SU-DHL-6 (cell line): ENCODE measurements around the gene CAPG.
"Not testable (repeated sequence)": the region's sequence is repeated elsewhere in the genome, so short reads cannot be mapped to it uniquely, and the experiment has no call there.

ENCODE experiments used
- H2AFZ ChIP-seq: fragments of 200-600 bp; sonication (generic); 2 replicates; pipeline ENCODE4 v1.6.1; 2014; ENCODE audit warnings: low read depth, mild to moderate bottlenecking, moderate library complexity, mixed read lengths, antibody characterized with exemption, low read length; ENCODE audit not compliant: severe bottlenecking
- H3F3A ChIP-seq: fragments of 200-600 bp; shearing (Covaris generic); 2 replicates; pipeline ENCODE4 v1.6.0; 2016; ENCODE audit warnings: antibody characterized with exemption, mild to moderate bottlenecking; ENCODE audit not compliant: insufficient read depth
- H3K27ac ChIP-seq: fragments of 200-600 bp; sonication (generic); 2 replicates; pipeline ENCODE4 v1.5.1; 2016; ENCODE audit warnings: low read depth, mild to moderate bottlenecking, low read length, moderate library complexity, mixed read lengths
- H3K27me3 ChIP-seq: fragments of 200-600 bp; sonication (generic), shearing (Covaris generic); 2 replicates; pipeline ENCODE4 v1.6.0; 2014; ENCODE audit warnings: mild to moderate bottlenecking, low read length
- H3K36me3 ChIP-seq: fragments of 200-600 bp; sonication (generic); 2 replicates; pipeline ENCODE4 v1.6.1; 2014; ENCODE audit warnings: mild to moderate bottlenecking, low read length, mixed read lengths
- H3K4me2 ChIP-seq: fragments of 300-600, 200-600 bp; shearing (Covaris generic), sonication (generic); 2 replicates; pipeline ENCODE4 v1.6.0; 2014; ENCODE audit warnings: low read length, low read depth, mild to moderate bottlenecking; ENCODE audit not compliant: poor library complexity, severe bottlenecking
- H3K4me3 ChIP-seq: fragments of 200-600 bp; sonication (generic); 2 replicates; pipeline ENCODE4 v1.5.1; 2014; ENCODE audit warnings: antibody characterized with exemption, low read length, mild to moderate bottlenecking, mixed read lengths; ENCODE audit not compliant: insufficient read depth, poor library complexity, severe bottlenecking
- H3K79me2 ChIP-seq: fragments of 200-600 bp; sonication (generic); 2 replicates; pipeline ENCODE4 v1.6.1; 2014; ENCODE audit warnings: mild to moderate bottlenecking, low read length, moderate library complexity; ENCODE audit not compliant: insufficient read depth
- H3K9ac ChIP-seq: fragments of 200-600 bp; sonication (generic); 2 replicates; pipeline ENCODE4 v1.7.0; 2014; ENCODE audit warnings: mild to moderate bottlenecking, low read length
- H3K9me2 ChIP-seq: fragments of 200-600 bp; sonication (generic); replicated peaks from 2 replicates; pipeline ENCODE4 v1.6.1; 2014; ENCODE audit warnings: low read length; ENCODE audit not compliant: insufficient read depth
- H3K9me3 ChIP-seq: fragments of 200-600 bp; sonication (generic); 2 replicates; pipeline ENCODE4 v1.6.1; 2014; ENCODE audit warnings: low read length, mixed read lengths; ENCODE audit not compliant: insufficient read depth
- H4K20me1 ChIP-seq: fragments of 200-600 bp; sonication (generic); 2 replicates; pipeline ENCODE4 v1.6.1; 2014; ENCODE audit warnings: low read depth, mild to moderate bottlenecking, antibody characterized with exemption, low read length, moderate library complexity, mixed read lengths
- EZH2phosphoT487 ChIP-seq: fragments of 200-600 bp; sonication (generic), shearing (Covaris generic); conservative IDR thresholded peaks from 2 replicates; pipeline ENCODE4 v1.6.1; 2018; ENCODE audit warnings: mild to moderate bottlenecking, antibody characterized with exemption, low read length, moderate library complexity, mixed read lengths
- TF ChIP-seq, protein P1 (sequence below): fragments of 200-600 bp; sonication (generic); IDR thresholded peaks from one replicate; pipeline ENCODE4 v1.5.1; 2017; ENCODE audit warnings: antibody characterized with exemption, mild to moderate bottlenecking, low read length, moderate library complexity; ENCODE audit not compliant: insufficient read depth, poor library complexity, severe bottlenecking

CAPG gene

DNA sequence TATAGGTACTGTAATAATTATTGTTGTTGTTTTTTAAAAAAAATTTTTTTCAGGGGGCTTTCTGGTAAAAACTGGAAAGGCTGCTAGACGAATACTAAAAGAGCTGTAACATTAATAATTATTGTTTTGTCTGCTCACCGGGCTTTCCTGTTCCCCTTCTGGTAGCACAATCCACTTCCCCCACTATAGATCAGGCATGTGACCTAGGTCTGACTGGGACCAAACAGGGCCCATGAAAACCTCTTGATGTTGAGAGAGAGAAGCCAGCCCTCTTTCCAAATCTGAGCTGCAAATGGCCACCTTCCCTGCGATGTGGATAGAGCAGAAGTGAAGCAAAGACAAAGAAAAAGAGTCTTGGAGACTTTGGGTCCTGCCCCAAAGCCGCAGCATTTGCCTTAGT lies 31.7 kb upstream of the CAPG start:
- Histone ChIP-seq H3F3A (no peaks in the 10 kb centered on the region), H3K9me3 (no peaks in the 10 kb centered on the region), H2AFZ (no peak overlapping the region), H3K4me3 (no peak overlapping the region), H3K4me2 (no peak overlapping the region), H4K20me1 (no peaks in the 10 kb centered on the region), H3K36me3 (no peaks in the 10 kb centered on the region), H3K27ac (no peak overlapping the region), H3K79me2 (no peaks in the 10 kb centered on the region), H3K9ac (no peak overlapping the region), H3K9me2 (no peaks in the 10 kb centered on the region), H3K27me3 (no peaks in the 10 kb centered on the region)
- TF ChIP-seq EZH2phosphoT487 = no peak
- TF ChIP-seq, protein P1, sequence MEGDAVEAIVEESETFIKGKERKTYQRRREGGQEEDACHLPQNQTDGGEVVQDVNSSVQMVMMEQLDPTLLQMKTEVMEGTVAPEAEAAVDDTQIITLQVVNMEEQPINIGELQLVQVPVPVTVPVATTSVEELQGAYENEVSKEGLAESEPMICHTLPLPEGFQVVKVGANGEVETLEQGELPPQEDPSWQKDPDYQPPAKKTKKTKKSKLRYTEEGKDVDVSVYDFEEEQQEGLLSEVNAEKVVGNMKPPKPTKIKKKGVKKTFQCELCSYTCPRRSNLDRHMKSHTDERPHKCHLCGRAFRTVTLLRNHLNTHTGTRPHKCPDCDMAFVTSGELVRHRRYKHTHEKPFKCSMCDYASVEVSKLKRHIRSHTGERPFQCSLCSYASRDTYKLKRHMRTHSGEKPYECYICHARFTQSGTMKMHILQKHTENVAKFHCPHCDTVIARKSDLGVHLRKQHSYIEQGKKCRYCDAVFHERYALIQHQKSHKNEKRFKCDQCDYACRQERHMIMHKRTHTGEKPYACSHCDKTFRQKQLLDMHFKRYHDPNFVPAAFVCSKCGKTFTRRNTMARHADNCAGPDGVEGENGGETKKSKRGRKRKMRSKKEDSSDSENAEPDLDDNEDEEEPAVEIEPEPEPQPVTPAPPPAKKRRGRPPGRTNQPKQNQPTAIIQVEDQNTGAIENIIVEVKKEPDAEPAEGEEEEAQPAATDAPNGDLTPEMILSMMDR = no peak

GRCh38 chr2:85440729-85441128 lies 30.6 kb upstream of the CAPG start:
- TF ChIP-seq, protein P1 = no peak
- TF ChIP-seq EZH2phosphoT487 = no peak

GRCh38 chr2:85439986-85440385 lies 29.8 kb upstream of the CAPG start:
- TF ChIP-seq EZH2phosphoT487 = no peak
- TF ChIP-seq, protein P1 = no peak
- no peaks in the 10 kb centered on the region for H4K20me1 ChIP-seq
- H3F3A ChIP-seq = no peaks in the 10 kb centered on the region
- H3K27ac ChIP-seq = no peak overlapping the region
- H3K36me3 ChIP-seq = no peaks in the 10 kb centered on the region
- H3K4me3 ChIP-seq = no peak overlapping the region
- no peaks in the 10 kb centered on the region for H3K9me2 ChIP-seq
- H3K4me2 ChIP-seq = no peak overlapping the region
- H2AFZ ChIP-seq = no peak overlapping the region
- H3K9ac ChIP-seq = no peak overlapping the region
- H3K27me3 ChIP-seq = no peaks in the 10 kb centered on the region
- H3K9me3 ChIP-seq = no peaks in the 10 kb centered on the region
- no peaks in the 10 kb centered on the region for H3K79me2 ChIP-seq

More at GRCh38 chr2:85440729-85441128, 30.6 kb upstream of the CAPG start:
- H3K79me2 ChIP-seq = no peaks in the 10 kb centered on the region
- H3K36me3 ChIP-seq = no peaks in the 10 kb centered on the region
- H3K27me3 ChIP-seq = no peaks in the 10 kb centered on the region
- H3K9me2 ChIP-seq = no peaks in the 10 kb centered on the region
- H3K9me3 ChIP-seq = no peaks in the 10 kb centered on the region
- no peaks in the 10 kb centered on the region for H3F3A ChIP-seq
- H3K4me3 ChIP-seq = no peak overlapping the region
- no peak overlapping the region for H2AFZ ChIP-seq
- no peaks in the 10 kb centered on the region for H4K20me1 ChIP-seq
- H3K4me2 ChIP-seq = no peak overlapping the region
- H3K27ac ChIP-seq = no peak overlapping the region
- no peak overlapping the region for H3K9ac ChIP-seq

- H3K4me2 ChIP-seq, H3F3A ChIP-seq, H3K9ac ChIP-seq, H3K27me3 ChIP-seq, H3K9me2 ChIP-seq, H3K4me3 ChIP-seq, H2AFZ ChIP-seq, H4K20me1 ChIP-seq, H3K27ac ChIP-seq, H3K9me3 ChIP-seq, H3K36me3 ChIP-seq, H3K79me2 ChIP-seq: not testable (repeated sequence)
These were observed 29.4 kb upstream of the CAPG start for GRCh38 chr2:85439569-85439968.
